BLaER1 treated with 17β-estradiol and CSF1 and Interleukin-3, amounts not matched to agents 10 nM and 100 nM (cell line): ENCODE data around the gene YBX3.

ENCODE experiments used
- H3K27ac ChIP-seq, 11 experiments: shearing (Covaris generic); formaldehyde crosslinking; 2 replicates each; pipeline ENCODE4 v1.8.1; 2022
- H3K27me3 ChIP-seq, 11 experiments: shearing (Covaris generic); formaldehyde crosslinking; 2 replicates each; pipeline ENCODE4 v1.8.1; 2022
- H3K36me3 ChIP-seq, 11 experiments: shearing (Covaris generic); formaldehyde crosslinking; 2 replicates each; pipeline ENCODE4 v1.8.1; 2022
- H3K4me1 ChIP-seq, 10 experiments: shearing (Covaris generic); formaldehyde crosslinking; 2 replicates each; pipeline ENCODE4 v1.8.1; 2022
- H3K4me2 ChIP-seq, 11 experiments: shearing (Covaris generic); formaldehyde crosslinking; 2 replicates each; pipeline ENCODE4 v1.8.1; 2022
- H3K4me3 ChIP-seq, 10 experiments: shearing (Covaris generic); formaldehyde crosslinking; 2 replicates each; pipeline ENCODE4 v1.8.1; 2022
- H3K9ac ChIP-seq, 11 experiments: shearing (Covaris generic); formaldehyde crosslinking; 2 replicates each; pipeline ENCODE4 v1.8.1; 2022
- H3K9me3 ChIP-seq, 11 experiments: shearing (Covaris generic); formaldehyde crosslinking; replicated peaks in 1 of 11; 2 replicates each; pipeline ENCODE4 v1.8.1; 2022
- H4K20me1 ChIP-seq, 11 experiments: shearing (Covaris generic); formaldehyde crosslinking; 2 replicates each; pipeline ENCODE4 v1.8.1; 2022
- Cebpa-rat ChIP-seq, 11 experiments: shearing (Covaris generic); IDR thresholded peaks; 2 replicates each; pipeline ENCODE4 v1.8.1; 2022

YBX3 gene

GRCh38 chr12:10726945-10727344 lies 3.8 kb upstream of the YBX3 start:
- H3K4me1 ChIP-seq: peaks cover 7 to 15% (median 8%) of the 10 kb centered on the region in 10 experiments
- H3K36me3 ChIP-seq: no peaks in the 10 kb centered on the region
- H3K4me3 ChIP-seq: no peak overlapping the region
- no peak overlapping the region for H3K9ac ChIP-seq
- H3K27ac ChIP-seq: no peak overlapping the region
- H3K9me3 ChIP-seq: no peaks in the 10 kb centered on the region
- no peak overlapping the region for H3K4me2 ChIP-seq
- no peaks in the 10 kb centered on the region for H3K27me3 ChIP-seq
- H4K20me1 ChIP-seq: peaks cover 0 to 6% (median 2%) of the 10 kb centered on the region in 11 experiments; a peak in 7 of 22 replicates
- TF ChIP-seq Cebpa-rat (IDR thresholded peaks at IDR 0.05): no peak

GRCh38 chr12:10725003-10725402 lies 1.9 kb upstream of the YBX3 start:
- Histone ChIP-seq H3K4me2 (no peak overlapping the region; a peak in 1 of 22 replicates), H3K9ac (no peak overlapping the region), H3K36me3 (no peaks in the 10 kb centered on the region)

GRCh38 chr12:10722502-10722904 lies 620 bp downstream of the YBX3 start:
- Histone ChIP-seq H3K27me3 (no peaks in the 10 kb centered on the region), H3K9me3 (no peaks in the 10 kb centered on the region), H3K9ac (peak overlapping the region; percentile 92 to 100 (median 95)), H3K4me3 (peak overlapping the region; percentile 79 to 97 (median 88)), H3K4me1 (peaks cover 38 to 55% (median 46%) of the 10 kb centered on the region in 10 experiments), H3K27ac (peak overlapping the region; percentile 90 to 99 (median 93)), H3K36me3 (peaks cover 3 to 23% (median 15%) of the 10 kb centered on the region in 11 experiments; a peak in 20 of 22 replicates), H4K20me1 (peaks cover 33 to 51% (median 46%) of the 10 kb centered on the region in 11 experiments), H3K4me2 (peak overlapping the region; percentile 81 to 96 (median 92))
- no peak for TF ChIP-seq Cebpa-rat (IDR thresholded peaks at IDR 0.05)

More at GRCh38 chr12:10725003-10725402, 1.9 kb upstream of the YBX3 start:
- peaks cover 18 to 30% (median 23%) of the 10 kb centered on the region in 10 experiments for H3K4me1 ChIP-seq
- TF ChIP-seq Cebpa-rat (IDR thresholded peaks at IDR 0.05): no peak
- H3K9me3 ChIP-seq: no peaks in the 10 kb centered on the region
- H3K27ac ChIP-seq: no peak overlapping the region
- H3K4me3 ChIP-seq: no peak overlapping the region
- peaks cover 13 to 26% (median 21%) of the 10 kb centered on the region in 11 experiments; a peak in 21 of 22 replicates for H4K20me1 ChIP-seq
- no peaks in the 10 kb centered on the region for H3K27me3 ChIP-seq

- peak overlapping the region; percentile 81 to 96 (median 92) for H3K4me2 ChIP-seq
Measured at GRCh38 chr12:10721651-10722501, 1.2 kb downstream of the YBX3 start.

GRCh38 chr12:10720974-10721650 lies 2.0 kb downstream of the YBX3 start:
- peak overlapping the region; percentile 81 to 96 (median 92) for H3K4me2 ChIP-seq
- H4K20me1 ChIP-seq: peaks cover 47 to 65% (median 60%) of the 10 kb centered on the region in 11 experiments

More at GRCh38 chr12:10721651-10722501, 1.2 kb downstream of the YBX3 start:
- Histone ChIP-seq H3K9me3 (no peaks in the 10 kb centered on the region), H4K20me1 (peaks cover 39 to 57% (median 53%) of the 10 kb centered on the region in 11 experiments), H3K4me3 (peak overlapping the region; percentile 79 to 97 (median 88)), H3K27ac (peak overlapping the region; percentile 90 to 99 (median 93)), H3K36me3 (peaks cover 10 to 29% (median 21%) of the 10 kb centered on the region in 11 experiments; a peak in 21 of 22 replicates), H3K27me3 (no peaks in the 10 kb centered on the region), H3K9ac (peak overlapping the region; percentile 92 to 100 (median 95)), H3K4me1 (peaks cover 40 to 61% (median 52%) of the 10 kb centered on the region in 10 experiments)
- peak; percentile 43 to 89 (median 78); a peak in 19 of 22 replicates for TF ChIP-seq Cebpa-rat (IDR thresholded peaks at IDR 0.05)

GRCh38 chr12:10719482-10719881 lies 3.6 kb downstream of the YBX3 start:
- Histone ChIP-seq H3K9ac (peak overlapping the region in 1 of 11 experiments; percentile 99; a peak in 1 of 22 replicates), H3K27me3 (no peaks in the 10 kb centered on the region), H3K4me3 (peak overlapping the region in 1 of 10 experiments; percentile 88; a peak in 2 of 20 replicates), H3K4me2 (peak overlapping the region; percentile 44 to 96 (median 92)), H3K27ac (no peak overlapping the region), H3K36me3 (peaks cover 34 to 53% (median 45%) of the 10 kb centered on the region in 11 experiments), H4K20me1 (peaks cover 47 to 78% (median 72%) of the 10 kb centered on the region in 11 experiments), H3K9me3 (no peaks in the 10 kb centered on the region), H3K4me1 (peaks cover 40 to 63% (median 54%) of the 10 kb centered on the region in 10 experiments)
- TF ChIP-seq Cebpa-rat (IDR thresholded peaks at IDR 0.05): no peak

More at GRCh38 chr12:10720974-10721650, 2.0 kb downstream of the YBX3 start:
- Histone ChIP-seq H3K4me3 (peak overlapping the region; percentile 79 to 97 (median 88)), H3K27ac (peak overlapping the region; percentile 90 to 99 (median 93); a peak in 21 of 22 replicates), H3K4me1 (peaks cover 40 to 65% (median 55%) of the 10 kb centered on the region in 10 experiments), H3K36me3 (peaks cover 17 to 37% (median 29%) of the 10 kb centered on the region in 11 experiments), H3K9me3 (no peaks in the 10 kb centered on the region), H3K27me3 (no peaks in the 10 kb centered on the region), H3K9ac (peak overlapping the region; percentile 92 to 100 (median 95))
- no peak for TF ChIP-seq Cebpa-rat (IDR thresholded peaks at IDR 0.05)

- no peak for TF ChIP-seq Cebpa-rat (IDR thresholded peaks at IDR 0.05)
- H3K9ac ChIP-seq: peak overlapping the region in 3 of 11 experiments; percentile 5 to 68 (median 21); a peak in 1 of 22 replicates
- H3K4me2 ChIP-seq: peak overlapping the region in 10 of 11 experiments; percentile 3 to 96 (median 86); a peak in 18 of 22 replicates
- no peaks in the 10 kb centered on the region for H3K9me3 ChIP-seq
- H4K20me1 ChIP-seq: peaks cover 47 to 87% (median 78%) of the 10 kb centered on the region in 11 experiments
- peak overlapping the region in 2 of 11 experiments; percentile 12 to 41; a peak in 2 of 22 replicates for H3K27ac ChIP-seq
- H3K4me1 ChIP-seq: peaks cover 34 to 55% (median 46%) of the 10 kb centered on the region in 10 experiments
- H3K36me3 ChIP-seq: peaks cover 45 to 64% (median 57%) of the 10 kb centered on the region in 11 experiments
- H3K4me3 ChIP-seq: peak overlapping the region in 1 of 10 experiments; percentile 10; a peak in 1 of 20 replicates
- no peaks in the 10 kb centered on the region for H3K27me3 ChIP-seq
Measured at GRCh38 chr12:10718279-10718821, 4.8 kb downstream of the YBX3 start.

GRCh38 chr12:10717410-10717809 lies 5.7 kb downstream of the YBX3 start:
- H3K9me3 ChIP-seq: no peaks in the 10 kb centered on the region
- no peak for TF ChIP-seq Cebpa-rat (IDR thresholded peaks at IDR 0.05)
- H3K27ac ChIP-seq: 0 out of 22 replicates have a peak overlapping the region, but pooled peaks of 1 of the 11 experiments have one; percentile 12
- peaks cover 34 to 55% (median 46%) of the 10 kb centered on the region in 10 experiments for H3K4me1 ChIP-seq
- H3K27me3 ChIP-seq: no peaks in the 10 kb centered on the region
- H3K4me2 ChIP-seq: peak overlapping the region in 10 of 11 experiments; percentile 1 to 96 (median 24); a peak in 11 of 22 replicates
- H3K36me3 ChIP-seq: peaks cover 54 to 74% (median 66%) of the 10 kb centered on the region in 11 experiments
- no peak overlapping the region for H3K4me3 ChIP-seq
- peaks cover 47 to 95% (median 85%) of the 10 kb centered on the region in 11 experiments for H4K20me1 ChIP-seq
- H3K9ac ChIP-seq: no peak overlapping the region
